SK-N-SH treated with all-trans-retinoic acid at 6 μM for 48 hours (cell line): ENCODE measurements around the gene CSTA.

Source experiments
- BACH2 ChIP-seq: fragments of 250-450 bp; sonication (Bioruptor Pico); IDR thresholded peaks from 2 replicates; pipeline ENCODE4 v1.9.0; 2021; ENCODE audit warnings: mild to moderate bottlenecking, borderline replicate concordance
- CREB5 ChIP-seq: fragments of 250-450 bp; sonication (Bioruptor Pico); IDR thresholded peaks from 2 replicates; pipeline ENCODE4 v1.5.1; 2020; ENCODE audit warnings: low read depth, mild to moderate bottlenecking, moderate library complexity
- CSDC2 ChIP-seq: fragments of 250-450 bp; sonication (Bioruptor Pico); IDR thresholded peaks from 2 replicates; pipeline ENCODE4 v1.5.0; 2020; ENCODE audit warnings: mild to moderate bottlenecking, moderate library complexity
- ESRRG ChIP-seq: fragments of 250-450 bp; sonication (Bioruptor Pico); IDR thresholded peaks from 2 replicates; pipeline ENCODE4 v1.6.1; 2021; ENCODE audit warnings: mild to moderate bottlenecking
- GLIS3 ChIP-seq: fragments of 250-450 bp; sonication (Bioruptor Pico); IDR thresholded peaks from 2 replicates; pipeline ENCODE4 v1.5.0; 2020; ENCODE audit warnings: mild to moderate bottlenecking, moderate library complexity
- OSR1 ChIP-seq: fragments of 250-450 bp; sonication (Bioruptor Pico); IDR thresholded peaks from 2 replicates; pipeline ENCODE4 v1.8.0; 2022; ENCODE audit warnings: moderate library complexity, mild to moderate bottlenecking, inconsistent platforms
- SNAI2 ChIP-seq: fragments of 250-450 bp; sonication (Bioruptor Pico); IDR thresholded peaks from 2 replicates; pipeline ENCODE4 v1.5.0; 2020; ENCODE audit warnings: mild to moderate bottlenecking, moderate library complexity
- TCF4 ChIP-seq: fragments of 250-450 bp; sonication (Bioruptor Pico); IDR thresholded peaks from 2 replicates; pipeline ENCODE4 v1.8.0; 2021; ENCODE audit warnings: mild to moderate bottlenecking, moderate library complexity, borderline replicate concordance
- ZC3H10 ChIP-seq: fragments of 250-450 bp; sonication (Bioruptor Pico); IDR thresholded peaks from 2 replicates; pipeline ENCODE4 v1.5.1; 2021; ENCODE audit warnings: mild to moderate bottlenecking, moderate library complexity
- ZFP30 ChIP-seq: fragments of 450-650 bp; formaldehyde crosslinking; IDR thresholded peaks from 2 replicates; pipeline ENCODE4 v1.5.0; 2022; ENCODE audit warnings: mild to moderate bottlenecking, moderate library complexity
- ZNF70 ChIP-seq: fragments of 450-650 bp; formaldehyde crosslinking; IDR thresholded peaks from 2 replicates; pipeline ENCODE4 v1.5.0; 2020; ENCODE audit warnings: mild to moderate bottlenecking, moderate library complexity
- TF ChIP-seq, protein P1 (sequence below): fragments of 250-450 bp; sonication (Bioruptor Pico); IDR thresholded peaks from 2 replicates; pipeline ENCODE4 v1.8.0; 2020; ENCODE audit warnings: mild to moderate bottlenecking, moderate library complexity, borderline replicate concordance
- TF ChIP-seq, protein P2 (sequence below): fragments of 250-450 bp; sonication (Bioruptor Pico); IDR thresholded peaks from 2 replicates; pipeline ENCODE4 v1.8.0; 2021; ENCODE audit warnings: low read depth, mild to moderate bottlenecking, moderate library complexity, borderline replicate concordance
- TF ChIP-seq, protein P3 (sequence below): fragments of 250-450 bp; sonication (Bioruptor Pico); IDR thresholded peaks from 2 replicates; pipeline ENCODE4 v1.5.1; 2021; ENCODE audit warnings: mild to moderate bottlenecking, moderate library complexity

DNA sequence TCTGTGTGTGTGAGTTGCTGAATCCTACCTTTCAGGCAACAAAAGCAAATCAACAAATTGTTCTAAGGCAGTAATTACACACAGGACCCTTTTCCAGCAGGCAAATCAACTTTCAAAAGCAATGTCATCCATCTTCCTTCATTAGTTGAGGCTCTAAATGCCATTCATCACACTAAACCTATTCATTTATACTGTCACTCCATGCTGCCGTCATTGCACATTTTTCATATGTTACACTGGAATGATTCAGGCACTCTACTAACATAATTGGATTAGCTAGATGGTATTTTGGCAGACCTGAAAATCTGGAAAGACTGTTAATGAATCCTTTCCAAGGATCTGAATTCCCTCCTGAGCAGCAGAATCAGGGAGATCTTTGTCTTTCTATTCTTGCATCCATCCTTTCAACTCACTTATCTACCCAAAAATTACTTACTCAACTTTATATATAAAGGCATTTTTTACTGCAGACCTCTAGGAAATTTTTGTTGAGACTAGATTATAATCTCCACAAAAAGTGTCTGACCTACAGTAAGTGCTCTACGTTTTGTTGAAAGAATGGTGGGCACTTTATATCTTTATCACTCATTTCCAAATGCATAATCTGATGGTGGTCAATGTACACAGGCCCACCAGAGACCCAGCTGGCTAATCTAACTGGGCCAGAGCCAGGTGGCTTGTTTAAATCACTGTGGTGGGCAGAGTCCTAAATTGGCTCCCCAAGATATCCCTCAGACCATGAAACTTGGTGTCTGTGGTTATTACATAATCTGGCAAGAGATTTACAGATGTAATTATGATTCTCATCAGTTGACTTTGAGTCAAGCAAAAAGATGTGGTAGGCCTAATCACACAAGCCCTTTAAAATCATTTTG is 33.0 kb downstream of the CSTA start:
- TF ChIP-seq CREB5 (peak; percentile 91), ZC3H10 (CRISPR knock-in tag) (peak; percentile 75), ZNF70 (CRISPR knock-in tag) (no peak), ZFP30 (CRISPR knock-in tag) (no peak), GLIS3 (0 out of 2 replicates have a peak, but pooled peaks have one; percentile 51), ESRRG (CRISPR knock-in tag) (0 out of 2 replicates have a peak, but pooled peaks have one; percentile 67), TCF4 (peak; percentile 73), CSDC2 (CRISPR knock-in tag) (no peak), OSR1 (CRISPR knock-in tag) (no peak), BACH2 (0 out of 2 replicates have a peak, but pooled peaks have one; percentile 48), SNAI2 (CRISPR knock-in tag) (0 out of 2 replicates have a peak, but pooled peaks have one; percentile 69)
- TF ChIP-seq, protein P1, sequence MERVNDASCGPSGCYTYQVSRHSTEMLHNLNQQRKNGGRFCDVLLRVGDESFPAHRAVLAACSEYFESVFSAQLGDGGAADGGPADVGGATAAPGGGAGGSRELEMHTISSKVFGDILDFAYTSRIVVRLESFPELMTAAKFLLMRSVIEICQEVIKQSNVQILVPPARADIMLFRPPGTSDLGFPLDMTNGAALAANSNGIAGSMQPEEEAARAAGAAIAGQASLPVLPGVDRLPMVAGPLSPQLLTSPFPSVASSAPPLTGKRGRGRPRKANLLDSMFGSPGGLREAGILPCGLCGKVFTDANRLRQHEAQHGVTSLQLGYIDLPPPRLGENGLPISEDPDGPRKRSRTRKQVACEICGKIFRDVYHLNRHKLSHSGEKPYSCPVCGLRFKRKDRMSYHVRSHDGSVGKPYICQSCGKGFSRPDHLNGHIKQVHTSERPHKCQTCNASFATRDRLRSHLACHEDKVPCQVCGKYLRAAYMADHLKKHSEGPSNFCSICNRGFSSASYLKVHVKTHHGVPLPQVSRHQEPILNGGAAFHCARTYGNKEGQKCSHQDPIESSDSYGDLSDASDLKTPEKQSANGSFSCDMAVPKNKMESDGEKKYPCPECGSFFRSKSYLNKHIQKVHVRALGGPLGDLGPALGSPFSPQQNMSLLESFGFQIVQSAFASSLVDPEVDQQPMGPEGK = peak; percentile 84; the same call in 1 of the 2 replicates
- TF ChIP-seq, protein P2, sequence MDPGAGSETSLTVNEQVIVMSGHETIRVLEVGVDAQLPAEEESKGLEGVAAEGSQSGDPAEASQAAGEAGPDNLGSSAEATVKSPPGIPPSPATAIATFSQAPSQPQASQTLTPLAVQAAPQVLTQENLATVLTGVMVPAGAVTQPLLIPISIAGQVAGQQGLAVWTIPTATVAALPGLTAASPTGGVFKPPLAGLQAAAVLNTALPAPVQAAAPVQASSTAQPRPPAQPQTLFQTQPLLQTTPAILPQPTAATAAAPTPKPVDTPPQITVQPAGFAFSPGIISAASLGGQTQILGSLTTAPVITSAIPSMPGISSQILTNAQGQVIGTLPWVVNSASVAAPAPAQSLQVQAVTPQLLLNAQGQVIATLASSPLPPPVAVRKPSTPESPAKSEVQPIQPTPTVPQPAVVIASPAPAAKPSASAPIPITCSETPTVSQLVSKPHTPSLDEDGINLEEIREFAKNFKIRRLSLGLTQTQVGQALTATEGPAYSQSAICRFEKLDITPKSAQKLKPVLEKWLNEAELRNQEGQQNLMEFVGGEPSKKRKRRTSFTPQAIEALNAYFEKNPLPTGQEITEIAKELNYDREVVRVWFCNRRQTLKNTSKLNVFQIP (CRISPR knock-in tag) = no peak; the same call in 1 of the 2 replicates
- TF ChIP-seq, protein P3, sequence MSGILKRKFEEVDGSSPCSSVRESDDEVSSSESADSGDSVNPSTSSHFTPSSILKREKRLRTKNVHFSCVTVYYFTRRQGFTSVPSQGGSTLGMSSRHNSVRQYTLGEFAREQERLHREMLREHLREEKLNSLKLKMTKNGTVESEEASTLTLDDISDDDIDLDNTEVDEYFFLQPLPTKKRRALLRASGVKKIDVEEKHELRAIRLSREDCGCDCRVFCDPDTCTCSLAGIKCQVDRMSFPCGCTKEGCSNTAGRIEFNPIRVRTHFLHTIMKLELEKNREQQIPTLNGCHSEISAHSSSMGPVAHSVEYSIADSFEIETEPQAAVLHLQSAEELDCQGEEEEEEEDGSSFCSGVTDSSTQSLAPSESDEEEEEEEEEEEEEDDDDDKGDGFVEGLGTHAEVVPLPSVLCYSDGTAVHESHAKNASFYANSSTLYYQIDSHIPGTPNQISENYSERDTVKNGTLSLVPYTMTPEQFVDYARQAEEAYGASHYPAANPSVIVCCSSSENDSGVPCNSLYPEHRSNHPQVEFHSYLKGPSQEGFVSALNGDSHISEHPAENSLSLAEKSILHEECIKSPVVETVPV (CRISPR knock-in tag) = peak; percentile 90
